Measurements from ENCODE around the gene DTX4.
A peak's percentile ranks its signal among the peaks of the same experiment; 100 is the strongest.

The DTX4 gene

DNA sequence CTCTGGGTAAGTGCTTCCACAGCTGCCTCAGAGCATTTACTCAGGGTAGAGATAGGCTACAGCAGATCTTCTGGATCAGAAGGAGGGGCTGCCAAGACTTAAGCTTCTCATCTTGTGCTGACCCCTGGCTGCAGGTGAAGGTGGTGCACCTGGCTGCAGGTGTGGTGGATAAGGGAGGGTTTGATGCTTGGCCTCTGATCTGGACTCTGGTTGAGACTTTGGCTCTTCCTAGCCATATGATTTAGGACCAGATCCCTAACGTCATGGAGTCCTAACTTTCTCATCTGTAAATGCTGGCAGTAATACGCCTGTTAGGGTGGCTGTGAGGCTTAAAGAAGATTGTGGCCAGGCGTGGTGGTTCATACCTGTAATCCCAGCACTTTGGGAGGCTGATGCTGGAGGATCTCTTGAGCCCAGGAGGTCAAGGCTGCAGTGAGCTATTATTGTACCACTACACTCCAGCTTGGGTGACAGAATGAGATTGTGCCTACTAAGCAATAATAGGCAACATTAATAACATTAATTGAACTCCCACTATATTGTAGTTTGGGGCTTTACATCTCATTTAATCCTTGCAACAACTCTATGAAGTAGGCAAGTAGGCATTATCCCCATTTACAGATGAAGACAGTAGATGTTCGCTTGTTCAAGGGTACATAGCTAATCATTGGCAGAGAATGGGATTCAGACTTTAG, 10.7 kb downstream of the DTX4 start:
- H3K27me3 ChIP-seq (ENCODE audit: insufficient read depth, low read length, poor library complexity), result no peaks in the 10 kb centered on the region
- no peak for ATAC-seq (ENCODE audit: insufficient read depth, low read depth)
- no peak overlapping the region for H3K9ac ChIP-seq (ENCODE audit: low read depth, low read length)
- no peak overlapping the region for H3K4me2 ChIP-seq (ENCODE audit: insufficient read depth, low read length)
- H3K9me3 ChIP-seq (ENCODE audit: insufficient read depth, low read length, severe bottlenecking), result peaks cover 12% of the 10 kb centered on the region
- H3K4me1 ChIP-seq (ENCODE audit: insufficient read depth, low read length), result no peaks in the 10 kb centered on the region
- H3K4me3 ChIP-seq (ENCODE audit: low read depth in 1 of 2, low read length in 2 of 2), result no peak overlapping the region
- TF ChIP-seq, protein P1, sequence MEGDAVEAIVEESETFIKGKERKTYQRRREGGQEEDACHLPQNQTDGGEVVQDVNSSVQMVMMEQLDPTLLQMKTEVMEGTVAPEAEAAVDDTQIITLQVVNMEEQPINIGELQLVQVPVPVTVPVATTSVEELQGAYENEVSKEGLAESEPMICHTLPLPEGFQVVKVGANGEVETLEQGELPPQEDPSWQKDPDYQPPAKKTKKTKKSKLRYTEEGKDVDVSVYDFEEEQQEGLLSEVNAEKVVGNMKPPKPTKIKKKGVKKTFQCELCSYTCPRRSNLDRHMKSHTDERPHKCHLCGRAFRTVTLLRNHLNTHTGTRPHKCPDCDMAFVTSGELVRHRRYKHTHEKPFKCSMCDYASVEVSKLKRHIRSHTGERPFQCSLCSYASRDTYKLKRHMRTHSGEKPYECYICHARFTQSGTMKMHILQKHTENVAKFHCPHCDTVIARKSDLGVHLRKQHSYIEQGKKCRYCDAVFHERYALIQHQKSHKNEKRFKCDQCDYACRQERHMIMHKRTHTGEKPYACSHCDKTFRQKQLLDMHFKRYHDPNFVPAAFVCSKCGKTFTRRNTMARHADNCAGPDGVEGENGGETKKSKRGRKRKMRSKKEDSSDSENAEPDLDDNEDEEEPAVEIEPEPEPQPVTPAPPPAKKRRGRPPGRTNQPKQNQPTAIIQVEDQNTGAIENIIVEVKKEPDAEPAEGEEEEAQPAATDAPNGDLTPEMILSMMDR (IDR thresholded peaks at IDR 0.05; ENCODE audit: borderline replicate concordance, extremely low read depth, low read length, poor library complexity, severe bottlenecking), result peak; percentile 32
- no peak for TF ChIP-seq EZH2 (IDR thresholded peaks at IDR 0.05; ENCODE audit: borderline replicate concordance, low read depth, low read length, severe bottlenecking)
- no peaks in the 10 kb centered on the region for H3K36me3 ChIP-seq (ENCODE audit: insufficient read depth, low read length)
- no peaks in the 10 kb centered on the region for H4K20me1 ChIP-seq (ENCODE audit: insufficient read depth, low read length)
- no peaks in the 10 kb centered on the region for H3K79me2 ChIP-seq (ENCODE audit: insufficient read depth, low read length)
- H2AFZ ChIP-seq (ENCODE audit: low read depth, low read length), result no peak overlapping the region
- no peak overlapping the region for H3K27ac ChIP-seq (ENCODE audit: low read length)
- no peak for DNase-seq

DNA sequence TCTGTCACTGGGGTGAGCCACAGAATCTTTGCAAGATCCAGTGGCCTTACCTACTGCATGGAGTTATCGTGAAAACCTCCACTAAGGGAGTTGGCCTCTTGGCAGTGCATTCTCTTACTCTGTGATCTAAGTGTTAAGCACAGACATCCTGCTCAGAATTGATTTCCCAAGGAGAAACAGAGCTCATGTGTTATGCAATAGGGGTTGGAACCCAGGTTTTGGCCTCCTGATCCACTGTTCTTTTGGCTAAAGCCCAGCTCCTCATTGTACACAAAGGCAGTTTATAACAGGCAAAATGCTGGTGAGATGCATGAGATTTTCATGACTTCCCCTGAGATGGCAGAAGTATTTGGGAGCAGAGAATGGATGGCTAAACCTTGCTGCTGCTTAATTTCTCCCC, 11.8 kb downstream of the DTX4 start:
- no peak for ATAC-seq (ENCODE audit: insufficient read depth, low read depth)

DNA sequence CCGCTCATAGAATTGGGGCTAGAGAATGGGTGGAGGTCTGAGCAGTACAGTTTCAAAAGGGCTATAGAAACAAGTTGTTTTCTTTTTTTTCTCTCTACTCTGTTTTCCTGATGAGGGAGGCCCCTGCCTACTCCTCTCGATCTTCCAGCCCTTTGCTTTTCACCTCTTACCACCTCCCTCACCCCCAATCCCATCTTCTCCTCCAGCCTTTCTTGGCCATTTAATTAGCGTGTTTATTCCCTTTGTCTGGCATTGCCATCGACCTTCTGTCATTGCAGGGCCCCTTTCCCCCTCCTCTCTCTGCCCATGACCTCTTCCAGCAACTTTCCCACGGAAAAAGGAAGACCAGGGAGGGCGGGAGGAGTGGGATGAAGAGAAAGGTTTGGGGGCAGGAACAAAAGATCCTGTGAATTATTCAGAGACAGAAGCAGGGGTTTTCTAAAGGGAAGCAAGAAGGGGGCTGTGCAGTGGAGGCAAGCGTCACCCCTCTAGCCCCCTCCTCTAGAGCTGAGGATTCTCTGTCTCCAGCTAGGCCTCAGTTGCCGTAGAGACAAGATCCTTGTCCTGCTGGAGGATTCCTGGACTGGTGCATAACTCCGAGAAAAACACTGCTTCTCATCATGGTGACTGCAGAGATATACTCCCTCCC, 12.9 kb downstream of the DTX4 start:
- Histone ChIP-seq H3K4me2 (ENCODE audit: insufficient read depth, low read length) (no peak overlapping the region), H3K27me3 (ENCODE audit: insufficient read depth, low read length, poor library complexity) (no peaks in the 10 kb centered on the region), H3K36me3 (ENCODE audit: insufficient read depth, low read length) (no peaks in the 10 kb centered on the region), H2AFZ (ENCODE audit: low read depth, low read length) (no peak overlapping the region), H3K27ac (ENCODE audit: low read length) (no peak overlapping the region), H3K9ac (ENCODE audit: low read depth, low read length) (no peak overlapping the region), H3K9me3 (ENCODE audit: insufficient read depth, low read length, severe bottlenecking) (no peaks in the 10 kb centered on the region), H3K4me3 (ENCODE audit: low read depth in 1 of 2, low read length in 2 of 2) (no peak overlapping the region), H3K4me1 (ENCODE audit: insufficient read depth, low read length) (no peaks in the 10 kb centered on the region), H4K20me1 (ENCODE audit: insufficient read depth, low read length) (no peaks in the 10 kb centered on the region), H3K79me2 (ENCODE audit: insufficient read depth, low read length) (no peaks in the 10 kb centered on the region)
- TF ChIP-seq, protein P1 (IDR thresholded peaks at IDR 0.05; ENCODE audit: borderline replicate concordance, extremely low read depth, low read length, poor library complexity, severe bottlenecking), result no peak
- no peak for TF ChIP-seq EZH2 (IDR thresholded peaks at IDR 0.05; ENCODE audit: borderline replicate concordance, low read depth, low read length, severe bottlenecking)
- no peak for ATAC-seq (ENCODE audit: insufficient read depth, low read depth)
- DNase-seq, result no peak

More for the DNA sequence above, 11.8 kb downstream of the DTX4 start:
- H2AFZ ChIP-seq (ENCODE audit: low read depth, low read length), result no peak overlapping the region
- H3K79me2 ChIP-seq (ENCODE audit: insufficient read depth, low read length), result no peaks in the 10 kb centered on the region
- no peaks in the 10 kb centered on the region for H3K27me3 ChIP-seq (ENCODE audit: insufficient read depth, low read length, poor library complexity)
- H3K4me2 ChIP-seq (ENCODE audit: insufficient read depth, low read length), result no peak overlapping the region
- no peak overlapping the region for H3K4me3 ChIP-seq (ENCODE audit: low read depth in 1 of 2, low read length in 2 of 2)
- H3K36me3 ChIP-seq (ENCODE audit: insufficient read depth, low read length), result no peaks in the 10 kb centered on the region
- no peaks in the 10 kb centered on the region for H4K20me1 ChIP-seq (ENCODE audit: insufficient read depth, low read length)
- peaks cover 10% of the 10 kb centered on the region for H3K9me3 ChIP-seq (ENCODE audit: insufficient read depth, low read length, severe bottlenecking)
- no peak for DNase-seq
- H3K27ac ChIP-seq (ENCODE audit: low read length), result no peak overlapping the region
- TF ChIP-seq, protein P1 (IDR thresholded peaks at IDR 0.05; ENCODE audit: borderline replicate concordance, extremely low read depth, low read length, poor library complexity, severe bottlenecking), result no peak
- no peak for TF ChIP-seq EZH2 (IDR thresholded peaks at IDR 0.05; ENCODE audit: borderline replicate concordance, low read depth, low read length, severe bottlenecking)
- no peak overlapping the region for H3K9ac ChIP-seq (ENCODE audit: low read depth, low read length)
- no peaks in the 10 kb centered on the region for H3K4me1 ChIP-seq (ENCODE audit: insufficient read depth, low read length)
